Measurements from ENCODE around the gene LRRC18. TPM values are rescaled to one million over a fixed set of nuclear protein-coding genes. Genes with fewer than 3 reads are reported as not detected.

LRRC18 gene
- total and polyA plus RNA-seq, 4 donors = 1.8 to 4.5 (median 2.7) TPM

DNA sequence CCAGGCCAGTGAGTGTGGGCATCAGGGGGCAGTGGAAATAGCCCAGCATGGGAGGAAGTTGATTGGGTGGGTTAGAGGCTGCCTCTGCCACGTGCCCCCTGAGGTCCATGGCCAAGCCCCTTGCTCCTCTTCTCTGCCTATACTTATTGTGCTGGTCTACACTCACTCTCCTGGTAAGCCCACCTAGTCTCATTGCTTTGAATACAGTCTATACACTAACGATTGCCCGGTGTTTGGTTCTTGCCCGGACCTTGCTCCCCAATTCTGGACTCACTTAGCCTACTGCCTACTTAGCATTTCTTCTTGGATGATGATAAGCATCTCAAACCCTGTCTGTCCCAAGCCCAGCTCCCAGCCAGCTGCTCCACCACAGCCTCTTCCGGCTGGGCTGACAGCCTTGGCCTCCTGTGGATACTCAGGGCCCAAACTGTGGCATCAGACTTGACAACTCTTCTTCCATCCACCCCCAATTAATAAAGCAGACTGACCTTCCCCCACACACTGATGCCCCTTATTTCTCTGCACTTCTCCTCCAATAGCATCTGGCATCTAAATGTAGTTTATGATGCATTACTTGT is 10.1 kb downstream of the LRRC18 start:
- ATAC-seq (ENCODE audit: insufficient read depth, low FRiP score) (no peak), DNase-seq (no peak)
- Histone ChIP-seq H3K4me1 (ENCODE audit: control insufficient read depth in 5 of 5, insufficient read depth in 5 of 5, low read length in 5 of 5) (peaks cover 0 to 21% (median 7%) of the 10 kb centered on the region in 5 donors), H3K36me3 (ENCODE audit: control insufficient read depth in 4 of 4, insufficient read depth in 4 of 4, low read length in 4 of 4) (no peaks in the 10 kb centered on the region), H3K9me3 (ENCODE audit: control insufficient read depth in 4 of 4, insufficient read depth in 3 of 4, low read length in 3 of 4) (peaks cover 0 to 4% (median 0%) of the 10 kb centered on the region in 4 donors), H3K27ac (ENCODE audit: low read depth in 1 of 2, low read length in 1 of 2) (no peak overlapping the region), H3K4me3 (no peak overlapping the region), H3K27me3 (ENCODE audit: control insufficient read depth in 3 of 3, insufficient read depth in 3 of 3, low read length in 2 of 3) (no peaks in the 10 kb centered on the region), H3K9ac (ENCODE audit: insufficient read depth in 1 of 2, low read length in 2 of 2) (no peak overlapping the region)
- TF ChIP-seq, protein P1, sequence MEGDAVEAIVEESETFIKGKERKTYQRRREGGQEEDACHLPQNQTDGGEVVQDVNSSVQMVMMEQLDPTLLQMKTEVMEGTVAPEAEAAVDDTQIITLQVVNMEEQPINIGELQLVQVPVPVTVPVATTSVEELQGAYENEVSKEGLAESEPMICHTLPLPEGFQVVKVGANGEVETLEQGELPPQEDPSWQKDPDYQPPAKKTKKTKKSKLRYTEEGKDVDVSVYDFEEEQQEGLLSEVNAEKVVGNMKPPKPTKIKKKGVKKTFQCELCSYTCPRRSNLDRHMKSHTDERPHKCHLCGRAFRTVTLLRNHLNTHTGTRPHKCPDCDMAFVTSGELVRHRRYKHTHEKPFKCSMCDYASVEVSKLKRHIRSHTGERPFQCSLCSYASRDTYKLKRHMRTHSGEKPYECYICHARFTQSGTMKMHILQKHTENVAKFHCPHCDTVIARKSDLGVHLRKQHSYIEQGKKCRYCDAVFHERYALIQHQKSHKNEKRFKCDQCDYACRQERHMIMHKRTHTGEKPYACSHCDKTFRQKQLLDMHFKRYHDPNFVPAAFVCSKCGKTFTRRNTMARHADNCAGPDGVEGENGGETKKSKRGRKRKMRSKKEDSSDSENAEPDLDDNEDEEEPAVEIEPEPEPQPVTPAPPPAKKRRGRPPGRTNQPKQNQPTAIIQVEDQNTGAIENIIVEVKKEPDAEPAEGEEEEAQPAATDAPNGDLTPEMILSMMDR (IDR thresholded peaks at IDR 0.05; ENCODE audit: control extremely low read depth, extremely low read depth) = no peak
- 79% methylated on average over 5 of the region's 5 CpGs for WGBS, 2 donors

DNA sequence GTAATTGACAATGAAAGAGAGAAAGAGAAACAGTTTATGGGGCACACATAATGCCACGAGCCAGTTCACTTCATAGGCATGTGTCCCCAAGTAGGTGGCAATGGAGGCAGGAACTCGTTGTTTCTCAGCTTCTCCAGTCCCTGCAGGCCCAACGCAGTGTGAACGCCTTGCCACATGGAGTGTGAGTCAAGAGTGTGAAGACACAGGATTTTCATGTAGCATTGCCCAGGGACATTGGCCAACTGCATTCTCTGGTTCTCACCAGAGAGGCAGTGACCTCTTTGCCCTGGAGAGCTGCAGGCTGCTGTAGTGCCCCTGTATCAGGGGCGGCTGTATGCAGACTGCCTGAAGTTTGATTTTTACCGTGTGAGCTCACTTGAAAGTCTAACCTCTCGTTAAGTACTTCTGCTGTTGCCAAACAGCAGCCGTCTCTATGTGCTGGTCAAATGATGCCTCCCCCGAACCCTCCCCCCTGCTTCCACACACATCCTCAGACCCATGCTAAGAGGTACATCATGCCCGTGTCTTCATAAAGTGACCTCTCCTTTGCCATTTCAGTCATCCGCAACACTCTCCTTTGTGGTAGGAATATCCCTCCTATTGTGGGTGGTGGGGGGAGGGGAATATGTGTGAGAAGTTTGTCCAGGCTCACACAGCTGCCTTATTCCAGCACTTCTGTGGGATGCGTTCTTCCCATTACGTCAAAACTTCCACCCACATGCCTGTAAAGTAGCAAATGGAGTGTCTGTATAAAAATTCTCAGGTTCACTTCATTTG is 12.7 kb downstream of the LRRC18 start:
- WGBS, 2 donors = 68 to 87% methylated on average over 13 of the region's 13 CpGs
- peaks cover 0 to 22% (median 7%) of the 10 kb centered on the region in 5 donors for H3K4me1 ChIP-seq (ENCODE audit: control insufficient read depth in 5 of 5, insufficient read depth in 5 of 5, low read length in 5 of 5)
- TF ChIP-seq, protein P1 (IDR thresholded peaks at IDR 0.05; ENCODE audit: control extremely low read depth, extremely low read depth) = no peak
- no peak overlapping the region for H3K9ac ChIP-seq (ENCODE audit: insufficient read depth in 1 of 2, low read length in 2 of 2)
- H3K9me3 ChIP-seq (ENCODE audit: control insufficient read depth in 4 of 4, insufficient read depth in 3 of 4, low read length in 3 of 4) = peaks cover 0 to 4% (median 0%) of the 10 kb centered on the region in 4 donors
- no peak overlapping the region for H3K27ac ChIP-seq (ENCODE audit: low read depth in 1 of 2, low read length in 1 of 2)
- no peak for ATAC-seq (ENCODE audit: insufficient read depth, low FRiP score)
- H3K27me3 ChIP-seq (ENCODE audit: control insufficient read depth in 3 of 3, insufficient read depth in 3 of 3, low read length in 2 of 3) = no peaks in the 10 kb centered on the region
- peak; percentile 37 to 50 (median 49) for DNase-seq
- H3K4me3 ChIP-seq = no peak overlapping the region
- no peaks in the 10 kb centered on the region for H3K36me3 ChIP-seq (ENCODE audit: control insufficient read depth in 4 of 4, insufficient read depth in 4 of 4, low read length in 4 of 4)

DNA sequence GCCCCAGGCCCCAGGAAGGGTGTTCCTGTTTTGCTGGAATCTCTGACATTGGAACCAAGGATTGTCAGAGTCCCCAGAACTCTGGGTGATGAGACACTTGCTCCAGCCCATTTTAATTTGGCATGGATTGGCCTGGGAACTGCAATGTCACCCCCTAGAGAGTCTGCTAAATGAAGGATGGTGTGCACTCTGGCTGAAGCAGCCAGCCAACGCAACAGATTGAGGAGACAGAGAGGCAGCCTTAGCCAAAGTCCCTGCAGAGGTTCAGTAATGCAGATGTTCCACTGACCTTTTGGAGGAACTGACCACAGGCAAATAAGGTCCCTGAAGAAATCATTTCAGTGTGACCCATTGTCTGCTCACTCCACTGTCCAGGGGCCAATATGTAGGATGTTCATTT is 13.4 kb downstream of the LRRC18 start:
- DNase-seq = no peak
- WGBS, 2 donors = 88 to 96% methylated on average over 1 of the region's 1 CpG
- H3K27ac ChIP-seq (ENCODE audit: low read depth in 1 of 2, low read length in 1 of 2) = no peak overlapping the region

More for the DNA sequence above, 13.4 kb downstream of the LRRC18 start:
- Histone ChIP-seq H3K9me3 (ENCODE audit: control insufficient read depth in 4 of 4, insufficient read depth in 3 of 4, low read length in 3 of 4) (peaks cover 0 to 4% (median 0%) of the 10 kb centered on the region in 4 donors), H3K27me3 (ENCODE audit: control insufficient read depth in 3 of 3, insufficient read depth in 3 of 3, low read length in 2 of 3) (no peaks in the 10 kb centered on the region), H3K4me3 (no peak overlapping the region), H3K36me3 (ENCODE audit: control insufficient read depth in 4 of 4, insufficient read depth in 4 of 4, low read length in 4 of 4) (no peaks in the 10 kb centered on the region), H3K9ac (ENCODE audit: insufficient read depth in 1 of 2, low read length in 2 of 2) (no peak overlapping the region), H3K4me1 (ENCODE audit: control insufficient read depth in 5 of 5, insufficient read depth in 5 of 5, low read length in 5 of 5) (peaks cover 0 to 16% (median 3%) of the 10 kb centered on the region in 5 donors)
- TF ChIP-seq, protein P1 (IDR thresholded peaks at IDR 0.05; ENCODE audit: control extremely low read depth, extremely low read depth) = no peak
- no peak for ATAC-seq (ENCODE audit: insufficient read depth, low FRiP score)
